ENCODE results near the gene CMIP. TPM values are rescaled to one million over a fixed set of nuclear protein-coding genes. Genes with fewer than 3 reads are reported as not detected.

The CMIP gene
- total RNA-seq, 1 donor from 2014 or later = 45.8 TPM

- Mint-ChIP-seq H3K4me3 (no peak overlapping the region), H3K27ac (no peak overlapping the region), H3K36me3 (ENCODE audit: low read depth) (peaks cover 3% of the 10 kb centered on the region), H3K27me3 (ENCODE audit: insufficient read depth) (no peaks in the 10 kb centered on the region), H3K9me3 (no peaks in the 10 kb centered on the region), H3K4me1 (ENCODE audit: low read depth) (peaks cover 43% of the 10 kb centered on the region)
- DNase-seq (ENCODE audit: low spot score) = no peak
- intact Hi-C loops (cut with micrococcal nuclease) = no loop called here
Observed at GRCh38 chr16:81627024-81627423, 182.4 kb downstream of the CMIP start.

DNA sequence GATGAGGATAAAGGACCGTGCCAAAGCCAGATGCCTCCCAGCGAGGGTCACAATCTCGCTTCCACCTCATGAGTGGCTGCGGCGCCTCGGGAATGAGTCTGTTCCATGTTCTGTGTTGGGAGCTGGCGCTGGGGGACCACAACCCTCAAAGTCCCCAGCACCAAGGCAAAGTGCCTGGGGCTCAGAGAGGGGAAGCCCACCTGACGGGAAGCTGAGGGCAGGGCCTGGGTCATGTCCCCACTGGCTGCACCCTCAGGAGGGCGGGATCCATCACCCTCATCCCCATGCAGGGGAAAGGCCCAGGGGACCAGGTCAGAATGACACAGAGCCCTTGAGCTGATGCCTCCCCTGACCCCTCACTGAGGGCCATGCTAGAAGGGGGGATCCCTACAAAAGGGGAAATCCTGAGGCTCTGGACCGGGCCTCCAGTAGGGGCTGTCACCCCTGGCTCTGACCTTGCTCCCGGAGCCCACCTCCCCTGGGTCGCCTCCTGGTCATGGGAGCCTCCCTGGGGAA lies 183.2 kb downstream of the CMIP start:
- Mint-ChIP-seq H3K36me3 (ENCODE audit: low read depth) (no peaks in the 10 kb centered on the region), H3K4me3 (no peak overlapping the region), H3K4me1 (ENCODE audit: low read depth) (peaks cover 51% of the 10 kb centered on the region), H3K27me3 (ENCODE audit: insufficient read depth) (no peaks in the 10 kb centered on the region), H3K27ac (no peak overlapping the region), H3K9me3 (no peaks in the 10 kb centered on the region)
- intact Hi-C loops (cut with micrococcal nuclease) = no loop called here
- no peak for DNase-seq (ENCODE audit: low spot score)

DNA sequence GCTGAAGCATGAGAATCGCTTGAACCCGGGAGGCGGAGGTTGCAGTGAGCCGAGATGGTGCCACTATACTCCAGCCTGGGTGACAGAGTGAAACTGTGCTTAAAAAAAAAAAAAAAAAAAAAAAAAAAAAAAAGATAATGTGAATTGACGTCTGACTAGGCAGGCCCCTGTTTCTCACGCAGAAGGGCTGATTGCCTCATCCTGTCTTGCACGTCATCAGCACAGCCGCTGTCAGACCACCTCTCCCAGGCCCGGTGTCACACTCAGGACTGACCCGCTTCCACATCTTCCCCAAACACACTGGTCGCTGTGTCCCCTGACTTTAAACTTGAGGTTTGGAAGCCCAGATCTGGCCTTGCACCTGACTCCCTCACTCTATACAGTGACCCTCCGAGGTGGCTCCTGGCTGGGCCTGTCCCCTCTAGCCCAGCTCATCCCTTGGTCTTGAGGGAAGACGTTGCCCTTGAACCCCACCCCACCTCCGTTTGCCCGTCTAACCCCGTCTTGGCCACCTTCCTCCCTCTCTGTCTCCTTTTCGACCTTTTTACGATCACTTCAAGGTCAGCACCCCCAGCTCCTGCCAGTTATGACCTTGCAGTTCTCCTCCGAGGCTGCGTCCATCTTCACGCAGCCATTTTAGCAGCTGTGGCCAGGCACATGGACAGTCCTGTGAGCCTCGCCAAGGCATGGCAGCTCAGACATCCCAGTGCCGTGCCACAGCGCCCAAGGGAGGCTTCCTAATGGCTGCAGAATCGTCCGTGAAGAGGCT lies 184.6 kb downstream of the CMIP start:
- Mint-ChIP-seq H3K27ac (peak overlapping the region; percentile 50), H3K4me1 (ENCODE audit: low read depth) (peaks cover 55% of the 10 kb centered on the region), H3K36me3 (ENCODE audit: low read depth) (no peaks in the 10 kb centered on the region), H3K4me3 (no peak overlapping the region), H3K9me3 (no peaks in the 10 kb centered on the region), H3K27me3 (ENCODE audit: insufficient read depth) (no peaks in the 10 kb centered on the region)
- DNase-seq (ENCODE audit: low spot score) = no peak
- intact Hi-C loops (cut with micrococcal nuclease) = no loop called here

DNA sequence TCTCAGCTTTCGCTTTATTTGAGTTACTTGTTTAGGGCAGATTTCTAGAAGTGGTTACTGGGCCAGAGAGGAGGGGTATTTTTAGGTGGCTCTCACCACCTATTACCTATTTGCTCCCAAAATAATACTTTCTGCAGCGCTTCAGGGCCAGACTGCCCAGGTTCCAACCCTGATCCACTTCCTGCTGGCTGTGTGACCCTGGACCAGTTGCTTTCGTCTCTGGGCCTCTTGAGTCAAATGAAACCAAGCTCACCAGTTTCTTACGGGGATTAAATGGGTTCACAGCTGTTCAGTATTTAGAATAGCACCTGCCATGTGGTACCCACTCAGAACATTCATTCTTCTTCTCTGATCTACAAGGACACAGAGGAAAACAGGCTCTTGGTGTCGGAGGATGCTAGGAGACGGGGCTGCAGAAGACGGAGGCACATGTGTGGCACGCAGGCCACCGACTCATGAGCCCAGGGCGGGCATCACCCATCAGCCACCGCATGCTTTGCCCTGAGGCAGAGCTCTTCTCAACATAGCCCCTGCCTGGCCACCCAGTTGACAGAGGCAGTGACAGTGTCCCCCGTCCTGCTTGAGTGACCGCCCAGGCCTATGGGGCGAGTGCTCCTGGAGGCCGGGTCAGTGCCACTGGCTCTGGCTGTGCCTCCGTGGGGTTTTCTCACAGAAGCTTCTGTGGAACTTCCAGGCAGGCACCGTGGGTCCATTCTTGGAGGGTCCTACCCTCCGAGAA lies 185.5 kb downstream of the CMIP start:
- Mint-ChIP-seq H3K36me3 (ENCODE audit: low read depth) (no peaks in the 10 kb centered on the region), H3K9me3 (no peaks in the 10 kb centered on the region), H3K27me3 (ENCODE audit: insufficient read depth) (no peaks in the 10 kb centered on the region), H3K4me3 (no peak overlapping the region), H3K4me1 (ENCODE audit: low read depth) (peaks cover 55% of the 10 kb centered on the region), H3K27ac (no peak overlapping the region)
- intact Hi-C loops (cut with micrococcal nuclease) = loop anchor here (5.0 kb wide), 4 partner anchors 87 to 533 kb away; partner anchors contain the start of genes GAN and GCSH
- no peak for DNase-seq (ENCODE audit: low spot score)

DNA sequence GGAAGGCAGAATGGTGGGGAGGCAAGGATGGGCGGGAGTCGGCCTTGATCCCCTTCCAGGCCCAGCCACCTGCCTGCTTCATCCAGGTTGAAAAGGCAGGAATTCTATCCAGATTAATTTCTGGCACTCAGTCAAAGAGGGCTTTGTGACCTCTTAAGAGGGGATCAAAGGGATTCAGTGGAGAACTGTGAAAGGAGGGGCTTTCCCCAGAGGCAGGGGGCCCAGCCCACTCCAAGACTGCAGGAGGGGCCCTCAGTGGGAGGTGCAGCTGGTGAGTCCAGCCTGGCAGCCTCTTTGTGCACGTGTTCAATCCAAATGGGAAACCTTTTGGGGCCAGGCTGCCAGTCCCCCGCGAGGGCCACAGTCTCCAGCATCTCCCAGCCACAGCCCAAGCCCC lies 186.0 kb downstream of the CMIP start:
- peaks cover 61% of the 10 kb centered on the region for H3K4me1 Mint-ChIP-seq (ENCODE audit: low read depth)
- peak overlapping the region; percentile 35 for H3K4me3 Mint-ChIP-seq
- no peak for DNase-seq (ENCODE audit: low spot score)
- H3K27me3 Mint-ChIP-seq (ENCODE audit: insufficient read depth) = no peaks in the 10 kb centered on the region
- no peaks in the 10 kb centered on the region for H3K36me3 Mint-ChIP-seq (ENCODE audit: low read depth)
- intact Hi-C loops (cut with micrococcal nuclease) = loop anchor here (5.0 kb wide), 4 partner anchors 87 to 533 kb away; partner anchors contain the start of genes GAN and GCSH
- peak overlapping the region; percentile 70 for H3K27ac Mint-ChIP-seq
- no peaks in the 10 kb centered on the region for H3K9me3 Mint-ChIP-seq

DNA sequence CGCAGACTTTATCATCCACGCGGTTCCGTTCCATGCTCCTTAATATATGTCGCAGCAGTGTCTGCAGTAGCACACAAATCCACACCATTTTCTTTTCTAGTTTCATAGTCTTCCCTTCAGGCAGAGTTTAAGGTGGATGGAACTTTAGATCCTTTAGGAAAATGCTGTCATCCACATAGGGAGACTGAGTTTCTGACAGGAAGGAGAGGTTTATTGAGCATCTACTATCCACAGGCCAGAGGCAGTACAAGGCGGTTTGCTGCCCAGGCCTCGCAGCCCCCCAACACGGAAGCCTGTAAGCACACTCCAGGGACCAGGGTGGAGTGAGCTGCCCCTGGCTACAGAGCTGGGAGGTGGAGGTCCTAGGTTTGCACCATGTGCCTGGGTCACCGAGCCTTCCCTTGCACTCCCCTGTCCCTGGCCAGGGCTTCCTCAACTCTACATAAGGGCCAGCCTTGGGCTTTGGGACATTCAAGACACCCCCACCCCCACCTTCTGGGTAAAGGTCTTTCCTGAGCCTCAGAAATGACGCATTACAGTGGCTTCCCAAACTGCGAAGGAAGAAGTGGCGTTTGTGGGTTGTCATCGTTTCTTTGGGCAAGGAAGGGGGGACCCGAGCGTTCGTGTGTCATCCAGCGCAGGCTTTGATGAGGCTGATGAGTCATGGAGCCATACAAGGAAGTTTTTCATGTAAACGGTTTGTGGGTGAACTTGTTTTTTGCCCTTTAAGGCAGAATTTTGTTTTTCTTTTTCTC lies 188.0 kb downstream of the CMIP start:
- Mint-ChIP-seq H3K36me3 (ENCODE audit: low read depth) (no peaks in the 10 kb centered on the region), H3K4me1 (ENCODE audit: low read depth) (peaks cover 67% of the 10 kb centered on the region), H3K27ac (peak overlapping the region; percentile 98), H3K4me3 (peak overlapping the region; percentile 80), H3K9me3 (no peaks in the 10 kb centered on the region), H3K27me3 (ENCODE audit: insufficient read depth) (no peaks in the 10 kb centered on the region)
- DNase-seq (ENCODE audit: low spot score) = peak; percentile 76
- intact Hi-C loops (cut with micrococcal nuclease) = loop anchor here (1.0 to 5.0 kb wide), 7 partner anchors 9 to 535 kb away; partner anchors contain the start of genes GAN and GCSH

DNA sequence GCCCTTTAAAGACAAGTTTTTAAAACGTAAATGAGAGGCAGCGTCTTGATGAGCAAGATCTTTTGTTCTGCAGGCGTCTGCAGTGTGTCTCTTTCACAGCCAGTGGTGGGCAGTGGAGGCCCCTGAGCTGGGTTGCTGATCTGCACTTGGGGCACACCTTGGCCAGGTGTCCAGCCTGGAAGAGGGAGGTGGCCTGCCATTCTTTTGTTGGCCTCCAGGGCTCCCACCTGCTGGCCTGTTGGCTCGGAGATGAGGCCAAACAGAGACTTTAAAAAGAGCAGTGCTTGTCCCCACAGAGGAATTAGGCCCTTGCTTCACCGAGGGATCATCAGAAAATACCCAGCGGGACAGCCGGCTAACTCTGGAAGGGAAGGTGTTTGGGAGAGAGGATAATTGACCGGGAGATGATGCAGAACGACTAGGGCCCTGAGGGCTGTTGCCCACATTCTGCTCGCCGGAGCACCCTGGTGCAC lies 188.6 kb downstream of the CMIP start:
- intact Hi-C loops (cut with micrococcal nuclease) = loop anchor here (5.0 kb wide), 4 partner anchors 84 to 536 kb away; partner anchors contain the start of genes GAN and GCSH
- Mint-ChIP-seq H3K27me3 (ENCODE audit: insufficient read depth) (no peaks in the 10 kb centered on the region), H3K36me3 (ENCODE audit: low read depth) (no peaks in the 10 kb centered on the region), H3K27ac (peak overlapping the region; percentile 98), H3K4me3 (peak overlapping the region; percentile 80), H3K4me1 (ENCODE audit: low read depth) (peaks cover 67% of the 10 kb centered on the region), H3K9me3 (no peaks in the 10 kb centered on the region)
- DNase-seq (ENCODE audit: low spot score) = no peak

DNA sequence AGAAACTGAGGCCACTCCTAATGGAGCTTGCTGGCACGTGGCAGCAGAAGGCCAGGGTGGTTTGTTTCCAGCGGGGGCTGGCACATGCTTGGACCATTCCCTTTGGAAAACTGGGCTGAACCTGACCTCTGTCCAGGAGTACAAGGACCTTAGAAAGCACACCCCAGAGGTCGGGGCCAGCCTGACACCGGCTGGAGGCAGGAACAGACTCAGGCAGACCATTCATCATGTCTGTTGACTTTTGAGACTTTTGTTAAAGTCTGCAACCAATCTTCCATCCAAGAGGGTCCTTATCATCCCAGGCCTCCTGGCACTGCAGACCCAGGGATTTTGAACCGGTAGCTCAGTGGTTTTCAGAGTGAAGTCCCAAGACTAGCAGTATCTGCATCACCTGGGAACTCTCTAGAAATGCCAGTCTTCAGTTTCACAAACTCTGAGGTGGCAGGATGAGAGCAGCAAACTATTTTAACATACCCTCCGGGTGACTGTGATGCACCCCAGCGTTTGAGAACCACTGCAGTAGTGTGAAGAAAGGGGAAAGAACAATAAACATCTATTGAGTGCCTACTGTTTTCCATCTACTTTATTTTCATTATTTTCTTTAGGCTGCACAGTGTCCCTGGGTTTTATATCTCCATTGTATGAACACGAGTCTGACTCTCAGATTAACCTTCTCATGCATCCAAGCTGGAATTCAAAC lies 189.2 kb downstream of the CMIP start:
- H3K36me3 Mint-ChIP-seq (ENCODE audit: low read depth) = no peaks in the 10 kb centered on the region
- no peaks in the 10 kb centered on the region for H3K27me3 Mint-ChIP-seq (ENCODE audit: insufficient read depth)
- H3K9me3 Mint-ChIP-seq = no peaks in the 10 kb centered on the region
- intact Hi-C loops (cut with micrococcal nuclease) = loop anchor here (5.0 kb wide), 4 partner anchors 83 to 537 kb away; partner anchors contain the start of genes GAN and GCSH
- no peak for DNase-seq (ENCODE audit: low spot score)
- H3K4me3 Mint-ChIP-seq = peak overlapping the region; percentile 80
- H3K27ac Mint-ChIP-seq = peak overlapping the region; percentile 98
- H3K4me1 Mint-ChIP-seq (ENCODE audit: low read depth) = peaks cover 67% of the 10 kb centered on the region

DNA sequence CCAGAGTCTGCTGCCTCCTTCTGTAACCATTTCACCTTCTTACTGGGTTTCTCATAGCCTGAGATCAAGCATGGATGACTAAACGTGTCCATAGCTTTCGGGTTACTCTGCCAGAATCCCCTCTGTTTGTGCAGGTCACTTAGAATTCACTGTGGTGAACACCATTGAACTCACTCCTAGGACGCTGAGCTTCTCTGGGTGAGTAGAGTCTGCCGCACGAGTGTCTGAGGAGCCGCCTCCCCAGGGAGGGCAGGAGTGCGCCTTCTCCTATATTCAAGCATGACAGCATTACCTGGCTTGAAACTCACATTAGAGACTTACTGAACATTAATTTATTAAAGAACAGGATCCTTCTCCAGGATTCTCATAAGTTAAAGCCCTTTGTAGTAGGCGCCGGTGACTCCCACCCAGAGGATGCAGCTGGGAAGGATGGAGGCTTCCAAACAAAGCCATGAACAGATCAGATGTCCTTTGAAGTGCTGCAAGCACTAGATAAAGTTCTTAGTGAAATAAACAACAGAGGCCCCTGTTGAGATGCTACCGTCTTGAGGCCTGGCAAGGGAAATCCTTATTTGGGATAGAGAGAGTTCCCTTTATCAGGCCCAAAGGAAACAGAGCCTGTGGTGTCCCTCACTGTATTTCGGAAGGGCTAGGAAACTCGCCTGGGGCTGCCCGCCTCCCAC lies 189.9 kb downstream of the CMIP start:
- Mint-ChIP-seq H3K4me1 (ENCODE audit: low read depth) (peaks cover 62% of the 10 kb centered on the region), H3K4me3 (peak overlapping the region; percentile 45), H3K9me3 (no peaks in the 10 kb centered on the region), H3K27ac (peak overlapping the region; percentile 98), H3K36me3 (ENCODE audit: low read depth) (no peaks in the 10 kb centered on the region), H3K27me3 (ENCODE audit: insufficient read depth) (no peaks in the 10 kb centered on the region)
- intact Hi-C loops (cut with micrococcal nuclease) = loop anchor here (5.0 kb wide), 4 partner anchors 83 to 537 kb away; partner anchors contain the start of genes GAN and GCSH
- no peak for DNase-seq (ENCODE audit: low spot score)

DNA sequence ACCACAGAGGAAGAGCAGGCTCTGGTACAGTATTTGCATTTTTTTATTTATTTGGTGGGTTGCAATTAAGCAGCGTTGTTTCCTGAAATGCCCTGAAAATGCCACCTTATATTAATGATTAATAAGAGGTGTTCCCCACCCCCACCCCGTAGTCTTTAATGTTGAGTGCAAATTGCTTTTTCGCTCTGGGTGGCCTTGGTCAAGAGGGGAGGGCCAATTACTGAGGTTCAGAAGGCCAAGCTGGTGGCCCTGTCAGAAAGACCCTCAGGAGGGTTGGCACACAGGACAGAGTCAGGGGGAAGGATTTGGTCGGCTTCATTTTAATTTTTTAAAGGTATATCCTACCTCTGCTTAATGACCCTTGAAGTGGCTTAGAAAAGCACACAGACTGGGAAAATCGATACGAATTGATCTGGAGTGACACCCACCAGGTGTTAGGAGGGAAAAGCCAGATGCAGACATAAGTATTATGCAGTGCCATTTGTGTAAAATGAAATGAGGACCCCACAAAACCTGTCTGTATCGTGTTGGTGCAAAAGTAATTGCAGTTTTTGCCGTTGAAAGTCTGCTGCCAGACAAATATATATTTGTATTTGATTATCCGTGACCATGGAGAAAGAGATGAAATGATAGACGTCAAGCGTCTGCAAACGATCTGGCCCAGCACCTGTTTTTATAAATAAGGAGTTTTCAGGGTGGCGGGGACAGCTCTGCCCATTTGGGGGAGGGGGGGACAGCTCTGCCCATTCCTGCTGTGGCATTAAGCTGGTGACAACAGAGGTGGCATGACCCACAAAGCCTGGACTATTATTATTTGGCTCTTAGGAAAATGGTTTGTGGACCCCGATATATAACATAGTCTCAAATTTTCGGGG lies 190.7 kb downstream of the CMIP start:
- intact Hi-C loops (cut with micrococcal nuclease) = no loop called here
- no peaks in the 10 kb centered on the region for H3K27me3 Mint-ChIP-seq (ENCODE audit: insufficient read depth)
- H3K36me3 Mint-ChIP-seq (ENCODE audit: low read depth) = no peaks in the 10 kb centered on the region
- no peak for DNase-seq (ENCODE audit: low spot score)
- no peak overlapping the region for H3K4me3 Mint-ChIP-seq
- no peaks in the 10 kb centered on the region for H3K9me3 Mint-ChIP-seq
- peak overlapping the region; percentile 98 for H3K27ac Mint-ChIP-seq
- H3K4me1 Mint-ChIP-seq (ENCODE audit: low read depth) = peaks cover 56% of the 10 kb centered on the region
